HCT116 (cell line): ENCODE measurements around the gene FHOD3. TPM values are rescaled to one million over a fixed set of nuclear protein-coding genes. Genes with fewer than 3 reads are reported as not detected.

Experiments used
- ATAC-seq: fragments of 200-7000 bp; cut with Tn5 transposase; 2 replicates; pipeline ENCODE4 v1.9.1; 2020; ENCODE audit warnings: mild to moderate bottlenecking, moderate library complexity
- BruUV-seq: library from RNA; stranded (reverse); fragments of 400-500 nt; replicated peaks from 2 replicates; lab custom pipeline; 2021; lab: Mats Ljungman, UMichigan
- CTCF ChIA-PET: fragments of 300-600 bp; sonication (Branson Sonifier 250); formaldehyde crosslinking; loops from one replicate; lab custom pipeline; 2021; ENCODE audit warnings: antibody characterized with exemption; lab: Charles Lee
- POLR2A ChIA-PET: fragments of 300-600, 350-600 bp; sonication (Branson Sonifier 250); formaldehyde crosslinking; loops from one replicate; lab custom pipeline; 2021; ENCODE audit warnings: antibody characterized with exemption; lab: Charles Lee
- RAD21 ChIA-PET, 2 experiments: fragments of 300-600 bp; sonication (Branson Sonifier 250); formaldehyde crosslinking; loops; one replicate each; lab custom pipeline; 2023; ENCODE audit warnings: low total read pairs in 2 of 2; ENCODE audit not compliant: uncharacterized antibody in 2 of 2, unreplicated experiment in 2 of 2, low non-redundant PET in 1 of 2; lab: Charles Lee
- DNase-seq: peaks from one replicate; pipeline ENCODE4 v3.0.0-alpha.2; 2010; ENCODE audit warnings: low read depth, low spot score
- H2AFZ ChIP-seq: fragments of 200-600 bp; shearing (Covaris generic), sonication (generic); 2 replicates; pipeline ENCODE4 v1.6.1; 2017; ENCODE audit warnings: low read depth, mixed run types, mixed read lengths, antibody characterized with exemption, low read length; ENCODE audit not compliant: poor library complexity, severe bottlenecking
- H3K27ac ChIP-seq: 2 replicates; pipeline ENCODE4 v1.5.1; 2012; ENCODE audit warnings: low read depth, low read length
- H3K27me3 ChIP-seq: fragments of 200-600 bp; sonication (generic); 2 replicates; pipeline ENCODE4 v1.6.1; 2016; ENCODE audit warnings: mixed run types, low read length, mixed read lengths; ENCODE audit not compliant: insufficient read depth
- H3K36me3 ChIP-seq, 2 experiments: fragments of 200-500 bp in 1 of 2; fragments of 200-600 bp in 1 of 2; sonication (Bioruptor generic) in 1 of 2; sonication (generic) in 1 of 2; 2 replicates each; pipeline versions ENCODE4 v1.5.1 to v1.6.1; 2014 to 2016; ENCODE audit warnings: low read length in 2 of 2, inconsistent platforms in 1 of 2, mixed read lengths in 1 of 2, mixed run types in 1 of 2; ENCODE audit not compliant: insufficient read depth in 2 of 2, control insufficient read depth in 1 of 2
- H3K4me1 ChIP-seq, 2 experiments: fragments of 200-600 bp in 1 of 2; sonication (generic) in 1 of 2; 2 replicates each; pipeline versions ENCODE4 v1.5.1 to v1.6.1; 2012 to 2017; ENCODE audit warnings: low read length in 2 of 2, inconsistent platforms in 1 of 2, mild to moderate bottlenecking in 1 of 2, mixed read lengths in 1 of 2, mixed run types in 1 of 2, moderate library complexity in 1 of 2; ENCODE audit not compliant: insufficient read depth in 2 of 2, control insufficient read depth in 1 of 2
- H3K4me2 ChIP-seq: fragments of 200-600 bp; sonication (generic); 2 replicates; pipeline ENCODE4 v1.6.1; 2017; ENCODE audit warnings: mixed run types, low read length, mixed read lengths
- H3K4me3 ChIP-seq, 2 experiments: fragments of 200-600 bp in 1 of 2; sonication (generic) in 1 of 2; replicated peaks in 1 of 2; 2 replicates each; pipeline ENCODE4 v1.5.1; 2011 to 2016; ENCODE audit warnings: low read length in 2 of 2, control low read depth in 1 of 2, low read depth in 1 of 2, mild to moderate bottlenecking in 1 of 2, mixed read lengths in 1 of 2, mixed run types in 1 of 2
- H3K79me2 ChIP-seq: fragments of 200-600 bp; sonication (generic); 2 replicates; pipeline ENCODE4 v1.6.1; 2017; ENCODE audit warnings: mild to moderate bottlenecking, mixed run types, low read length, moderate library complexity, mixed read lengths; ENCODE audit not compliant: insufficient read depth
- H3K9ac ChIP-seq: fragments of 200-600 bp; sonication (generic); 2 replicates; pipeline ENCODE4 v1.6.1; 2016; ENCODE audit warnings: low read length, mixed read lengths
- H3K9me2 ChIP-seq: fragments of 200-600 bp; sonication (generic), shearing (Covaris generic); 2 replicates; pipeline ENCODE4 v1.6.1; 2017; ENCODE audit warnings: mixed run types, mild to moderate bottlenecking, moderate library complexity; ENCODE audit not compliant: insufficient read depth
- H3K9me3 ChIP-seq, 2 experiments: fragments of 200-500 bp in 1 of 2; fragments of 200-600 bp in 1 of 2; sonication (Bioruptor generic) in 1 of 2; sonication (generic) in 1 of 2; 2 replicates each; pipeline ENCODE4 v1.6.1; 2014 to 2017; ENCODE audit warnings: low read length in 2 of 2, mixed read lengths in 2 of 2, inconsistent platforms in 1 of 2, low read depth in 1 of 2, mild to moderate bottlenecking in 1 of 2, mixed run types in 1 of 2, moderate library complexity in 1 of 2; ENCODE audit not compliant: control insufficient read depth in 1 of 2, insufficient read depth in 1 of 2
- H4K20me1 ChIP-seq: fragments of 200-600 bp; sonication (generic), shearing (Covaris generic); 2 replicates; pipeline ENCODE4 v1.6.1; 2017; ENCODE audit warnings: mixed run types, mild to moderate bottlenecking, moderate library complexity; ENCODE audit not compliant: insufficient read depth
- FOSL1 ChIP-seq: IDR thresholded peaks from 2 replicates; pipeline ENCODE4 v1.6.1; 2012; ENCODE audit warnings: low read depth
- POLR2AphosphoS5 ChIP-seq: IDR thresholded peaks from 2 replicates; pipeline ENCODE4 v1.6.1; 2011; ENCODE audit warnings: mild to moderate bottlenecking, low read depth, low read length, moderate library complexity
- SRF ChIP-seq: IDR thresholded peaks from 2 replicates; pipeline ENCODE4 v1.6.1; 2012; ENCODE audit warnings: low read depth
- ZBTB33 ChIP-seq: IDR thresholded peaks from 2 replicates; pipeline ENCODE4 v1.6.1; 2011; ENCODE audit warnings: mild to moderate bottlenecking, low read length, moderate library complexity; ENCODE audit not compliant: insufficient replicate concordance; ENCODE audit errors: extremely low read depth
- intact Hi-C: fragments of 100-400 bp; cut with micrococcal nuclease; formaldehyde crosslinking; loops from 2 replicates; pipeline ENCODE4 v1.10.0; 2022
- total RNA-seq: library from RNA; stranded (reverse); gene quantifications from one replicate; pipeline ENCODE4 v1.2.1, GENCODE V29; 2021; ENCODE audit not compliant: unreplicated experiment
- TF ChIP-seq, protein P1 (sequence below): IDR thresholded peaks from 2 replicates; pipeline ENCODE4 v1.6.1; 2012
- TF ChIP-seq, protein P2 (sequence below): IDR thresholded peaks from 2 replicates; pipeline ENCODE4 v1.6.1; 2012

FHOD3 gene
- total RNA-seq, 1 experiment from 2014 or later = 4.0 TPM

- Histone ChIP-seq H3K9me2 (no peaks in the 10 kb centered on the region), H3K79me2 (no peaks in the 10 kb centered on the region), H4K20me1 (no peaks in the 10 kb centered on the region), H2AFZ (no peak overlapping the region), H3K27me3 (no peaks in the 10 kb centered on the region), H3K9ac (no peak overlapping the region), H3K4me2 (no peak overlapping the region), H3K4me3 (no peak overlapping the region), H3K36me3 (no peaks in the 10 kb centered on the region), H3K9me3 (no peaks in the 10 kb centered on the region), H3K4me1 (no peaks in the 10 kb centered on the region)
- intact Hi-C loops = no loop called here
- ChIA-PET CTCF (no interaction called here), POLR2A (no interaction called here), RAD21 (no interaction called here)
- no TSS peak for BruUV-seq
- DNase-seq (no peak), ATAC-seq (no peak)
- TF ChIP-seq POLR2AphosphoS5 = no peak
- no peak for TF ChIP-seq ZBTB33
- TF ChIP-seq, protein P1, sequence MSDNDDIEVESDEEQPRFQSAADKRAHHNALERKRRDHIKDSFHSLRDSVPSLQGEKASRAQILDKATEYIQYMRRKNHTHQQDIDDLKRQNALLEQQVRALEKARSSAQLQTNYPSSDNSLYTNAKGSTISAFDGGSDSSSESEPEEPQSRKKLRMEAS = no peak
- no peak for TF ChIP-seq SRF
- TF ChIP-seq, protein P2, sequence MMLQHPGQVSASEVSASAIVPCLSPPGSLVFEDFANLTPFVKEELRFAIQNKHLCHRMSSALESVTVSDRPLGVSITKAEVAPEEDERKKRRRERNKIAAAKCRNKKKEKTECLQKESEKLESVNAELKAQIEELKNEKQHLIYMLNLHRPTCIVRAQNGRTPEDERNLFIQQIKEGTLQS = no peak
- no peak for TF ChIP-seq FOSL1
- TF ChIP-seq, all 23 proteins: peak for 0
- H3K27ac ChIP-seq = no peak overlapping the region
Observed at GRCh38 chr18:36635414-36636096, 338.0 kb downstream of the FHOD3 start.
